T-helper 2 cell treated with Interferon-gamma antibody and Interleukin-4, amounts not matched to agents 5 μg/mL and 100 μg/mL, for 36 hours (primary cell): ENCODE data around the gene TMEM87B.
"Not testable (repeated sequence)": the region's sequence is repeated elsewhere in the genome, so short reads cannot be mapped to it uniquely, and the experiment has no call there.

ENCODE experiments used
- DNase-seq: peaks from one replicate; pipeline ENCODE4 v3.0.0; 2021; ENCODE audit warnings: low spot score
- H3K27ac Mint-ChIP-seq: one replicate; pipeline ENCODE4 v1.8.0; 2021; ENCODE audit warnings: mild to moderate bottlenecking, mixed read lengths
- H3K27me3 Mint-ChIP-seq: one replicate; pipeline ENCODE4 v1.8.0; 2021; ENCODE audit warnings: low read depth, mixed read lengths
- H3K36me3 Mint-ChIP-seq: one replicate; pipeline ENCODE4 v1.8.0; 2021; ENCODE audit warnings: low read depth, mixed read lengths
- H3K4me1 Mint-ChIP-seq: one replicate; pipeline ENCODE4 v1.8.0; 2021; ENCODE audit warnings: low read depth, mixed read lengths
- H3K4me3 Mint-ChIP-seq: one replicate; pipeline ENCODE4 v1.8.0; 2022; ENCODE audit warnings: mild to moderate bottlenecking, moderate library complexity, mixed read lengths
- H3K9me3 Mint-ChIP-seq: one replicate; pipeline ENCODE4 v1.8.0; 2021; ENCODE audit warnings: mixed read lengths

TMEM87B gene

DNA sequence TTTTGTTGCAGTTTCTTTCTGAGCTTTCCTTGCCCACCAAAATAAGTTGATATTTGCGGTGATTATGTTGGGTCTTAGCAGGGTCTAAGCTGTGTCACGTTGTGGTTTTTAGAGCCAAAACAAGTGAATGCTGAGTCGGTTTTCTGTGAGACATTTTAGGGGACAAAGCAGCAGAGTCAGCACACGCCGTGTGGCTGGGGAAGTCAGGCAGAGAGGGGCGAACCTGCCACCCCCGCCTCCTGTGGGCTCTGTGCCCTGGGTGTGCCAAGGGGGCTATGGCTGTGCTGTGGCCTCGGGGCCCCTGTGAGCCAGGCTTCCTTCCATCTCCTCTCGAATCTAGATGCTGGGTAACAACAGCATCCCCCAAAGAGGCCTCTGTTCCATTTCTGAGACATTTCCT is 30.8 kb upstream of the TMEM87B start:
- no peak for DNase-seq
- peaks cover 11% of the 10 kb centered on the region for H3K27me3 Mint-ChIP-seq
- H3K36me3 Mint-ChIP-seq: no peaks in the 10 kb centered on the region

DNA sequence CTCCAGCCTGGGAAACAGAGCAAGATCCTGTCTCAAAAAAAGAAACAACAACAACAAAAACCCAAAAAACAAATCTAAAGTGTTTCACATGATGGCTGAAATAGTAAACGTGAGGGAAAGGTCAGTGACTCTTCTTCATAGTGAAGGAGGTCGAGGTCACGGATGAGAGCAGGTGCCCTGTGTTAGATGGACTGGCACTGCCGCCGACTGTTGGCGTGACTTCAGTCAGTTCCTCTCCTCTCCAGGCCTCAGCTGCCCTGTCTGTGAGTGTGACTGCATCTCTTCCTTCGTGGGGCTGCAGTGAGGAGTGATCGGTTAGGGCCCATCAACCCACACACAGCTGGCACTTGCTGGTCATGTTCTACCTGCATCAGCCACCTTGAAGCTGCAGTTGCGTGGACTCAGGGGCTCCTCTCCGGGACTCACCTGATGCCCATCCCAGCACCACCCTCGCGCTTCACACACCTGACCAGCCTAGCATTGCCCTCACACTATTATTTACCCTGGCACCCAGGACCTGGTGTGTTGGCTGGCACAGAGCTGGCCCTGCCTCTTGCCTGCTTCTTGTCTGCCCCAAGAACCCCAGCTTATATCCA is 30.1 kb upstream of the TMEM87B start:
- no peak for DNase-seq
- H3K27me3 Mint-ChIP-seq: peaks cover 6% of the 10 kb centered on the region
- H3K4me1 Mint-ChIP-seq: no peaks in the 10 kb centered on the region
- H3K4me3 Mint-ChIP-seq: no peak overlapping the region
- H3K36me3 Mint-ChIP-seq: no peaks in the 10 kb centered on the region
- no peak overlapping the region for H3K27ac Mint-ChIP-seq
- H3K9me3 Mint-ChIP-seq: no peaks in the 10 kb centered on the region

More for the DNA sequence above, 30.8 kb upstream of the TMEM87B start:
- H3K4me3 Mint-ChIP-seq: no peak overlapping the region
- H3K27ac Mint-ChIP-seq: no peak overlapping the region
- H3K4me1 Mint-ChIP-seq: no peaks in the 10 kb centered on the region
- no peaks in the 10 kb centered on the region for H3K9me3 Mint-ChIP-seq

DNA sequence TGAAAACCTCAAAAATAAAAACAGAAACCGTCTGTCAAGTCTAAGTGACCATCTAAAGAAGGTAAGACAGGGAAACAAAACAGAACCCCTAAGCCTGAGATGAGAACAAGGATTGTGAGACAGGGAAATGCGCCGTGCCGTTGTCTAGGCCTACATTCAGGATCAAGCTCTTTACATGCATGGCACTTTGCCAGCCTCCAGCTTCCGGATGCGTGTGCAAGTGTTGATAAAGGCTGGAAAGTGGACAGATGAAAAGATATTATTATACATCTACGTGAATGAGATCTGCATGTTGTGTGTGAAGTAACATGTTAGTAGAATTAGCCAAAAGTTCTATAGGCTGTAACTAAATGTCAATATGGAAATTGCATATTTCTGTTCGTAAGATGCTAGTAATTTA is 28.6 kb upstream of the TMEM87B start:
- H3K36me3 Mint-ChIP-seq: no peaks in the 10 kb centered on the region
- H3K4me1 Mint-ChIP-seq: peaks cover under 1% of the 10 kb centered on the region
- H3K27ac Mint-ChIP-seq: no peak overlapping the region
- H3K9me3 Mint-ChIP-seq: no peaks in the 10 kb centered on the region
- H3K27me3 Mint-ChIP-seq: no peaks in the 10 kb centered on the region
- H3K4me3 Mint-ChIP-seq: no peak overlapping the region
- DNase-seq: no peak

DNA sequence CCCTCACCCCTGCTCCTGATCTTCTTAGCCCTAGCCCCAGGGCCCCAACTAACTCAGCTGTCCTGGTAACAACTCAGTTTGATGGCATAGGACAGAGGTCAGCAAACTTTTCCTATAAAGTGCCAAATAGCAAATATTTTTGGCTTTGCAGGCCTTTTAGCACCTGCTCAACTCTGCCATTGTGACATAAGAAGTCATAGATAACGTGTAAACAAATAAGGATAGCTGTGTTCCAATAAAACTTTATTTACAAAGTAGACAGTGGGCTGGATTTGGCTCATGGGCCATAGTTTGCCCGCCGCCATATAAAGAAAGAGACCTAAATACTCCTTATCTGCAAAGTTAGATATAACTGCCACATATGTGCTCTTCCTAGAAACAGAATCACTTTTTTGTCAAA is 27.3 kb upstream of the TMEM87B start:
- no peaks in the 10 kb centered on the region for H3K36me3 Mint-ChIP-seq
- DNase-seq: no peak
- no peaks in the 10 kb centered on the region for H3K9me3 Mint-ChIP-seq
- H3K4me3 Mint-ChIP-seq: no peak overlapping the region
- peaks cover 8% of the 10 kb centered on the region for H3K4me1 Mint-ChIP-seq
- H3K27me3 Mint-ChIP-seq: peaks cover 5% of the 10 kb centered on the region
- H3K27ac Mint-ChIP-seq: no peak overlapping the region

DNA sequence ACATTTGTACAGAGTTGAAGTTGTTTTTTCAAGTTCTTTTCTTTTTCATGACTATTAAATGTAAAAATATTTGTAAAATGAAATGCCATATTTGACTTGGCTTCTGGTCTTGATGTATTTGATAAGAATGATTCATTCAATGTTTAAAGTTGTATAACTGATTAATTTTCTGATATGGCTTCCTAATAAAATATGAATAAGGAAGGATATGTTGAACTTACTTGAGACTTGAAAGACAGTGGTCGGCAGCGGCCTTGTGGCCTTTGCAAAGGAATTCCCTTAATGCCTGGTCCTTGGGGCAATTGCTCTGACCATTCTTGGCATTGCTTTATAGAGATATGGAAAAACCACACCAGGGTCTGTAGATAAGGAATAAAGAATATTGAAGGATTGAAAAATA is 25.9 kb upstream of the TMEM87B start:
- Mint-ChIP-seq H3K4me3 (no peak overlapping the region), H3K27ac (no peak overlapping the region), H3K9me3 (no peaks in the 10 kb centered on the region), H3K36me3 (no peaks in the 10 kb centered on the region), H3K27me3 (peaks cover 5% of the 10 kb centered on the region), H3K4me1 (peaks cover 8% of the 10 kb centered on the region)
- no peak for DNase-seq

DNA sequence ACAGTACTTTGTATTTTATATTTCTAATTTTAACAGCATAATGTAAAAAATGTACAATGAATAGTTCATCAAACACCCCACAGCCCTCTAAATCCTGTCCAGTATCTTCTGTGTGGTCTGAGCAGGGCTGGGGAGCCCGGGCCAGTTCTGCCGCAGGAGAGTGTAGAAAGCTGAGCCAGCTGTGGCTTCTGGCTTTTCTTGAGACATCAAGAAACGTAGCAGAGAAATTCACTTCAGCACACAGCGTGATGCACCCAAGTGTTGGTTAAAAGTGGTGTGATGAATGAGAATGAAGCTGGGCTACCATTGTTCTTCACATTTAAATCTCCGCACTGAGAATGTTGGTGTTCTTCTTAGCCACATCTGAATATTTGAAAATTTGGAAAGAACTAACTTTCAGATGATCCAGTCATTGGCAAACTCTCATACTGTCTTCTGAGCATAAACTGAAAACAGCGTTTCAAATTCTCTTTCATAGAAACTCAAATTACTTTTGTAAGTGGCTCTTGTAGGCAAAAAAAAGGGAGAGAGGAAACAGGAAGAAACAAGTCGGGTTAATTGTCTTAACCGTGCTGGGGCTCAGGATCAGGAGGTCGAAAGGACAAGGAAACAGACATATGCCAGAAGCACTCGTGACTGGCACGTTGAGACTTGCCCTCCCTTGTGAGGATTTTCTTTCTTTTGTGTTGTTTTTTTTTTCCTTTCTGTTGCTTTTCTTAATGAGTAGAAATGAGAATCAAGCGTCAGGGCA is 23.4 kb upstream of the TMEM87B start:
- Mint-ChIP-seq H3K27me3 (peaks cover 5% of the 10 kb centered on the region), H3K36me3 (no peaks in the 10 kb centered on the region), H3K4me3 (no peak overlapping the region), H3K27ac (no peak overlapping the region), H3K9me3 (peaks cover 4% of the 10 kb centered on the region), H3K4me1 (peaks cover 8% of the 10 kb centered on the region)
- DNase-seq: no peak

DNA sequence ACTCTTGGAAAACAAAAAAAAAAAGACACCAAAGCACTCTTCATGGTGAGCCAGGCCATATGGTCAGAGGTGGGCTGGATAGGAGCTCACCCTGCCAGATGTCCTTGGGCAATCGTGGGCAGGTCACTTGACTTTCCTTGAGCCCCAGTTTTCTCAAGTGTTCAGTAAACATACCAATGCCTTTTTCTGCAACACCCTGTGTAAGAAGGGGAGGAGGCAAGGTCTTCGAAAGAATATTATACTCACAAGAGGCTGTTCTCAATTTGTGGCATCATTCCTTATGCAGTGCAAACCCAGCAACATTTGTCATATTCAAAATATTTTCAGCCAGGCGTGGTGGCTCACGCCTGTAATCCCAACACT is 22.9 kb upstream of the TMEM87B start:
- no peak for DNase-seq
- H3K4me3 Mint-ChIP-seq: no peak overlapping the region
- no peak overlapping the region for H3K27ac Mint-ChIP-seq
- H3K9me3 Mint-ChIP-seq: peaks cover 6% of the 10 kb centered on the region
- peaks cover 8% of the 10 kb centered on the region for H3K27me3 Mint-ChIP-seq
- H3K4me1 Mint-ChIP-seq: peaks cover 8% of the 10 kb centered on the region
- no peaks in the 10 kb centered on the region for H3K36me3 Mint-ChIP-seq

DNA sequence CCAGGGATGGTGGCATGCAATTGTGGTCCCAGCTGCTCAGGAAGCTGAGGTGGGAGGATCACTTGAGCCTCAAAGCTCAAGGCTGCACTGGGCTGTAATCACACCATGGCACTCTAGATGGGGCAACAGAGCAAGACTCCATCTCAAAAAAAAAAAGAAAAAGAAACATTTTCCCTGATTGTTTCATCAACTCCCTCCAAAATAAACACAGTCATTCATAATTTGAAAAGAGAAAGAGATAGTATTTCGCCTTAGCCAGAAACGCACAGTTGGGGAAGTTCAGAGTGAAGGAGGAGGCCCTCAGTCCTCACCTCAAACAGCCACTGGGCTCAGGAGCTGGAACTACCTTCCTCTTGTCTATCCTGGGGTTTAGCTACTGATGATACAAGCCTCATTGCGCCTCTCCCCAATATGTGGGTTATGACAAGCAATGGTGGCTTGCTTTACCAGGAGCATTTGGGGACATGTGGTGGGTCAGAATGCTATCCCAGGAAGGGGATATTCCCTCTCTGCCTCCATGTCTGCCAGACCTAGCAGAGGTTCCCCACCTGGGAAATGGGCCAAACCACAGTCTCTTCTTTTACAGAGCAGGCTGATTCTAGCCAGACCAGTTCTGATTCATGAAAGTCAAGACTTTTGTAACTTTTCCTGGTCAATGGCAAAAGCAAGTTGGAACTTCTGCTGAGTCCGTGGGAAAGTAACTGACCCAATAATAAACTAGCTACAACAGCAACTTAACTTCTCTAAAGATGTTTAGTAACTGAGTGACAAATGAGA is 22.2 kb upstream of the TMEM87B start:
- peaks cover 8% of the 10 kb centered on the region for H3K4me1 Mint-ChIP-seq
- H3K27me3 Mint-ChIP-seq: peaks cover 13% of the 10 kb centered on the region
- no peak for DNase-seq
- H3K4me3 Mint-ChIP-seq: no peak overlapping the region
- no peaks in the 10 kb centered on the region for H3K36me3 Mint-ChIP-seq
- no peak overlapping the region for H3K27ac Mint-ChIP-seq
- peaks cover 12% of the 10 kb centered on the region for H3K9me3 Mint-ChIP-seq

DNA sequence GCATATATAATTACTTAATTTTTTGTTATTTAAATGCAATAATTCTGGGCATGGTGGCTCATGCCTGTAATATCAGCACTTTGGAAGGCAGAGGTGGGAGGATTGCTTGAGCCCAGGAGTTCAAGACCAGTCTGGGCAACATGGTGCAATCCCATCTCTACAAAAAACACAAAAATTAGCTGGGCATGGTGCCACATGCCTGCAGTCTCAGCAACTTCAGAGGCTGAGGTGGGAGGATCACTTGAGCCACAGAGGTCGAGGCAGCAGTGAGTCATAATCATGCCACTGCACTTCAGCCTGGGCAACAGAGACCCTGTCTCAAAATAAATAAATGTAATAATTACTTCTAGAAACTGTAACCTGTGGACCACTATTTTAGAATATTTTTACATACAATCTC is 21.5 kb upstream of the TMEM87B start:
- DNase-seq: no peak
- no peak overlapping the region for H3K4me3 Mint-ChIP-seq
- H3K4me1 Mint-ChIP-seq: peaks cover 8% of the 10 kb centered on the region
- peaks cover 12% of the 10 kb centered on the region for H3K9me3 Mint-ChIP-seq
- H3K36me3 Mint-ChIP-seq: no peaks in the 10 kb centered on the region
- peaks cover 13% of the 10 kb centered on the region for H3K27me3 Mint-ChIP-seq
- no peak overlapping the region for H3K27ac Mint-ChIP-seq

DNA sequence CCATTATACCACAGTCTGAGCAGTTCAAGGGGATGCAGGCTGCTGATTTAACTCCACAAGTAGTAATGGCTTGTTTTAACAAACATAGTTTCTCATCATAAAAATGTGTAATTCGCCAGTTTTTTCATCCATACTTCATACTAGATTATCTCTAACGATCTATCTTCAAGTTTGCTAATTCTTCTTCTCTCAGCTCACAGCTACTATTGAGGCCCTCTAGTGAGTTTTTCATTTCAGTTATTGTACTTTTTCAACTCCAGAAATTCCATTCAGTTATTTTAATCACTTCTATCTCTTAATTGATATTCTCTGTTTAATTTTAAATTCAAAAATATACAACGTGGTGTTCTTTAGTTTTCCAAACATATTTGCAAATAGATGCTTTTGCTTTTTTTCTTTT is 20.1 kb upstream of the TMEM87B start:
- Mint-ChIP-seq H3K27me3 (peaks cover 13% of the 10 kb centered on the region), H3K9me3 (peaks cover 12% of the 10 kb centered on the region), H3K4me1 (peaks cover 8% of the 10 kb centered on the region), H3K36me3 (no peaks in the 10 kb centered on the region), H3K4me3 (no peak overlapping the region), H3K27ac (no peak overlapping the region)
- no peak for DNase-seq

DNA sequence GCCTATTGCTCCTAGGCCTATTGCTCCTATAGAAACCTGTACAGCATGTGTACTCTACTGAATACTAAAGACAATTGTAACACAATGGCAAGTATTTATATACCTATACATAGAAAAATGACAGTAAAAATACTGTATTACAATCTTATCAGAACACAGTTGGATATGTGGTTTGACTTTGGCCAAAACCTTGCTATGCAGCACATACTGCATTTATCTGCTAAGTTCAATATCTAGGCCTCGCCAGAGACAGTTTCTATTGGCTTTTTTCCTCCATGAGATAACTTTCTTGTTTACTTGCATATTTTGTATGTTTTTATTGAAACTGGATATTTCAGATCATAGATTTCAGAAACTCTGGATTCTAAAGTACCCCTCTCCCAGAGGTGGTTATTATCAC is 19.3 kb upstream of the TMEM87B start:
- Mint-ChIP-seq H3K27ac (no peak overlapping the region), H3K9me3 (peaks cover 12% of the 10 kb centered on the region), H3K27me3 (peaks cover 13% of the 10 kb centered on the region)

DNA sequence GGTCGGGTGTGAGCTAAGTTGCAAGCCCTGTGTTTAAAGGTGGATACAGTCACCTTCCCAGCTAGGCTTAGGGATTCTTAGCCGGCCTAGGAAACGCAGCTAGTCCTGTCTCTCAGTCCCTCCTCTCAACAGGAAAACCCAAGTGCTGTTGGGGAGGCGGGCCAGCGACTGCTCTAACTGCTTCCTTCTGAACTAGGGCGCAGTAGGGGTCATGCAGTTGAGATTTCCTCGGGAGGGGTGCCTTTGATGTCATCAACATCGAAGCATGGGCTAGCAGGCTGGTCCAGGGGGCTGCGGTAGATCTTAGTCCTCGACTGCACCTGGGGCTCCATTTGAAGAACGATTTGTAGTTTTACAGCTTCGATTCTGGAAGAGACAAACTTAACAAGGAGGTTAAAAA is 15.5 kb upstream of the TMEM87B start:
- not testable (repeated sequence) for H3K27ac Mint-ChIP-seq, H3K36me3 Mint-ChIP-seq, H3K4me3 Mint-ChIP-seq, DNase-seq, H3K4me1 Mint-ChIP-seq
- peaks cover 14% of the 10 kb centered on the region for H3K27me3 Mint-ChIP-seq
- H3K9me3 Mint-ChIP-seq: peaks cover 12% of the 10 kb centered on the region

More for the DNA sequence above, 19.3 kb upstream of the TMEM87B start:
- H3K36me3 Mint-ChIP-seq: no peaks in the 10 kb centered on the region
- peaks cover 8% of the 10 kb centered on the region for H3K4me1 Mint-ChIP-seq
- no peak for DNase-seq
- H3K4me3 Mint-ChIP-seq: no peak overlapping the region

DNA sequence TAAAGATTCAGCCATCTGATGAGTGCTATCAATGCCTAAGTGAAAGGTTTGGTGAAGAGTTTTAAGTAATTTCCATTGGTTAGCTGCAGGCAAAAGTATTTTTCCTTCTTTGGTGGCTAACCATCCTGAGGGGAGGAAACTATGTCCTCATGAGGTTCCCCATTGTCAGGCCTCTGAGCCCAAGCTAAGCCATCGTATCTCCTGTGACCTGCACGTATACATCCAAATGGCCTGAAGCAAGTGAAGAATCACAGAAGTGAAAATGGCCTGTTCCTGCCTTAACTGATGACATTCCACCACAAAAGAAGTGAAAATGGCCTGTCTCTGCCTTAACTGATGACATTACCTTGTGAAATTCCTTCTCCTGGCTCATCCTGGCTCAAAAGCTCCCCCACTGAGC is 15.0 kb upstream of the TMEM87B start:
- H3K27me3 Mint-ChIP-seq: peaks cover 14% of the 10 kb centered on the region
- H3K4me3 Mint-ChIP-seq, H3K36me3 Mint-ChIP-seq, H3K27ac Mint-ChIP-seq, H3K4me1 Mint-ChIP-seq, DNase-seq, H3K9me3 Mint-ChIP-seq: not testable (repeated sequence)

DNA sequence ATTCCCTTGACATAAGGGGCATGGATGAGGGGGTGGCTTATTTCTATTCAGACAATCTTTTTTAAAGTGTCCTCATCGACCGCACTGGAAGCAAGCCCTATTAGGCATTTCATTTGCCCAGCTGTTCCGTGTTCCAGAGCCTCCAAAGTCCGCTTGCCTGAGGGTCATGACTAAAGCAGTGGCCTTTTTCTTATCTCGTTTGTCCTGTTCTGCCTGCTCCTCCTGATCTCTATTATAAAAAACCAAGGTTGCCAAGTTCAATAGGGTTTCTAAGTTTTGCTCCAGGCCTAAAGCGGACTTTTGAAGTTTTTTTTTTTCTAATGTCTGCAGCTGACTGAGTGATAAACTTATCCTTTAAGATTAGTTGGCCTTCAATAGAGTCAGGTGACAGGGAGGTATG is 13.6 kb upstream of the TMEM87B start:
- H3K9me3 Mint-ChIP-seq, H3K4me3 Mint-ChIP-seq, DNase-seq, H3K36me3 Mint-ChIP-seq, H3K4me1 Mint-ChIP-seq, H3K27ac Mint-ChIP-seq: not testable (repeated sequence)
- peaks cover 21% of the 10 kb centered on the region for H3K27me3 Mint-ChIP-seq
